Activated CD4-positive, CD25-positive, alpha-beta regulatory T cell treated with anti-CD3 and anti-CD28 coated beads, Interleukin-2, amount 50 U/mL, for 24 hours (primary cell): ENCODE data around the gene IL1R2.

Source experiments
- ATAC-seq, 2 donors: fragments of 150-1000 bp; cut with Tn5 transposase; one replicate each; pipeline ENCODE4 v1.10.0; 2021; ENCODE audit warnings: mild to moderate bottlenecking in 1 of 2, moderate library complexity in 1 of 2

The IL1R2 gene

DNA sequence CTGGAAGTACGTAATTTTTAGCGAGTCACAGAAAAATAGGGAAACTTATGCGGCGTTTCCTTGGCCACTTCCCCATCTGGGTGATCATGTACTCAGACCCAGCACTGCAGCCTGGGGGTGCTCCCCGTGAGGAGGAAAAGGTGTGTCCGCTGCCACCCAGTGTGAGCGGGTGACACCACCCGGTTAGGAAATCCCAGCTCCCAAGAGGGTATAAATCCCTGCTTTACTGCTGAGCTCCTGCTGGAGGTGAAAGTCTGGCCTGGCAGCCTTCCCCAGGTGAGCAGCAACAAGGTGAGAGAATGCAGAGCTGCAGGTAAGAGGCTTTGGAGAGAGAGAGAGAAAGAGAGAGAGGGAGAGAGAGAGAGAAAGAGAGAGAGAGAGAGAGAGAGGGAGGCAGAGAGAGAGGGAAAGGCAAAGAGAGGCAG lies at the start of gene IL1R2:
IL1R2 (plus strand) TSS at position 240 of the 425 bp plus-strand sequence. CDS start 16,616 bp downstream, outside the sequence.
- ATAC-seq: peak in 1 of 2 donors; percentile 11

DNA sequence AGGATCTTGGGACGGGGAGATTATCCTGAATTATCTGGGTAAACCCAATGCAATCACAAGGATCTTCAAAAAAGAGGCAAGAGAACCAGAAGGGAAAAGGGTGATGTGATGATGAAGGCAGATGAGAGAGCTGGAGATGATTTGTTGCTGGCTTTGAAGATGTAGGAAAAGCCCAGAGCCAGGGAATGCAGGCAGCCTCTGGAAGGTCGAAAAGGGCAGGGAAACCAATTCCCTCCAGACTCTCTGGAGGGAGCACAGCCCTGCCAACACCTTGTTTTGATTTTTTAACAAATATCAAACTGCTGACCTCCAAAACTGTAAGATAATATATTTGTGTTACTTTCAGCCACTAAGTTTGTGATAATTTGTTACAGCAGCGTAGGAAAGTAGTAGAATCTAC lies 48.9 kb upstream of the IL1R2 start:
- ATAC-seq: no peak

- ATAC-seq: no peak
These were observed 45.3 kb upstream of the IL1R2 start for GRCh38 chr2:101946372-101947039.

- no peak for ATAC-seq
These were observed 44.4 kb upstream of the IL1R2 start for GRCh38 chr2:101947374-101947773.

DNA sequence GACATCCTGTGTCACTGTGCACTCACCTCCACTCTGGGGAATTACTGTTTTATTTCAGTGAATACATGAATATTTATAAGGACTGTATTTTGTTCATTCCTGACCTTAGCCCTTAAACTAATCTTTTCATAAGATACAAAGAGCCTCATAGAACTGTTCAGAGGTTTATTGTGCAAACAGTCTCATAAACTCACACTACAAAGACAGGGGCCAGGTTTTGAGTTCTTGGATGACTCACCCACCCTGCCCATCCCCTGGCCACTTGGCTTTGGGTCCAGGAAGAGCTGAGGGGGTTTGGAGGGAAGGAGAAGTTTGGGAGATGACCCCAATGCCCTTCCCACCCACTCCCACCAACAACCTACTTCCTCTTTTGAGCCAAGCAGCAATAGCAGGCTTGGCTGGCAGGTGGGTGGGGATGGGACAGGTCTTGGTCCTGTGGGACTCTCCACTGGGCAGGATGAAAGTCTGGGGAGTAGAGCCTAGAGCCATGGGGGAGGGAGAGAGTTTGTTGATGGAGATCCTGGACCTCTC lies 43.1 kb upstream of the IL1R2 start:
- no peak for ATAC-seq

- peak in 1 of 2 donors; percentile 69 for ATAC-seq
These were observed 42.5 kb upstream of the IL1R2 start for GRCh38 chr2:101949304-101949703.

GRCh38 chr2:101951296-101951695 lies 40.5 kb upstream of the IL1R2 start:
- no peak for ATAC-seq

DNA sequence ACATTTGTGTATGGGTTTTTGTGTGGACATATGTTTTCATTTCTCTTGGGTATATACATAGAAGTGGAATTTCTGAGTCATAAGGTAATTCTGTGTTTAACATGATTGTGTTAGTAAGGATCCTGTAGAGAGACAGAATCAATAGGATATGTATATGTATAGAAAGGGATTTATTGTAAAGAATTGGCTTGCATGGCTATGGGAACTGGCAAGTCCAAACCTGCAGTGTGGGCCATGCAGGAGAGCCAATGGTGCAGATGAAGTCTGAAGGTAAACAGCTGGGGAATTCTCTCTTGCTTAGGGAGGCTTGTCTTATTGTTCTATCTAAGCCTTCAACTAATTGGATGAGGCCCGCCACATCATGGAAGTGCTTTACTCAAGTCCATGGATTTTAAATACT lies 39.2 kb upstream of the IL1R2 start:
- ATAC-seq: no peak

- ATAC-seq: no peak
These were observed 35.0 kb upstream of the IL1R2 start for GRCh38 chr2:101956465-101957438.

DNA sequence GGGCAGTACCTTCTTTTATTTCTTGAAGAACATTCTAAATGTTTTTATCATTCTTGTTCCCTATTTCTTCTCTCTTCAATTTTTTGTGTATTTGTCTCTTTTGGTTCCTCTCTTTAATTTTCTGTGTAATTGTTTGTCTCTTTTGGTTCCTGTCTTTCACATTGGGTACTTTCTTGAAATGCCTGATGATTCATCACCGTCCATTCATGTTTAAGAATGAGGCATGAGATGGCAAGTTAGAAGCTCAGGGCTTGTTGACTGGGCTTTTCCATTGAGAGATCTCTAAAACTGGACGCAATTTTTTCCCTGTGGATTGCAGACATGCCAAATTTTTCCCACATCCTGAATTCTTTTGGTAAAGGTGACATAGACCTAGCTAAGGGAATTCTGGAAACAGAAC lies 33.7 kb upstream of the IL1R2 start:
- ATAC-seq: no peak

DNA sequence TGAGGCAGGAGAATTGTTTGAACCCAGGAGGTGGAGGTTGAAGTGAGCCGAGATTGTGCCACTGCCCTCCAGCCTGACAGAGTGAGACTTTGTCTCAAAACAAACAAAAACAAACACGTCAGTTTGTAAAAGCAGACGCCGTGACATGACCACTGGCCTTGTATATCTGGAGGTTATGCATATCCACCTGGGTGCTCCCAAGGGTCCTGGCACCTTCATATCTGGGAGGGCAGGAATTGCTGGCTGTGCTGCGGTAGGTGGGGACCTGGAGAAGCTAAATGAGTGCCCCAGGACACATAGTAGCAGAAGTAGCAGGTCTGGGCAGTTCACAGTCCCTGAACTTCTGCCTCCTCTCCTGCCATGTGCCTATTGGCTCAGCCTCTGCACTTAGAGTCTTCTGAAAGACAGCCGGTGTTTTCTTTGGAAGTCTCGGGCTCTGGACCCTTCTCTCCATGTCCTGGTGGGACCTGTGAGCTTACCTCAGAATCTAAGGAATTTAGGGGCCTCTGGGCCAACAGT lies 30.9 kb upstream of the IL1R2 start:
- ATAC-seq: no peak

DNA sequence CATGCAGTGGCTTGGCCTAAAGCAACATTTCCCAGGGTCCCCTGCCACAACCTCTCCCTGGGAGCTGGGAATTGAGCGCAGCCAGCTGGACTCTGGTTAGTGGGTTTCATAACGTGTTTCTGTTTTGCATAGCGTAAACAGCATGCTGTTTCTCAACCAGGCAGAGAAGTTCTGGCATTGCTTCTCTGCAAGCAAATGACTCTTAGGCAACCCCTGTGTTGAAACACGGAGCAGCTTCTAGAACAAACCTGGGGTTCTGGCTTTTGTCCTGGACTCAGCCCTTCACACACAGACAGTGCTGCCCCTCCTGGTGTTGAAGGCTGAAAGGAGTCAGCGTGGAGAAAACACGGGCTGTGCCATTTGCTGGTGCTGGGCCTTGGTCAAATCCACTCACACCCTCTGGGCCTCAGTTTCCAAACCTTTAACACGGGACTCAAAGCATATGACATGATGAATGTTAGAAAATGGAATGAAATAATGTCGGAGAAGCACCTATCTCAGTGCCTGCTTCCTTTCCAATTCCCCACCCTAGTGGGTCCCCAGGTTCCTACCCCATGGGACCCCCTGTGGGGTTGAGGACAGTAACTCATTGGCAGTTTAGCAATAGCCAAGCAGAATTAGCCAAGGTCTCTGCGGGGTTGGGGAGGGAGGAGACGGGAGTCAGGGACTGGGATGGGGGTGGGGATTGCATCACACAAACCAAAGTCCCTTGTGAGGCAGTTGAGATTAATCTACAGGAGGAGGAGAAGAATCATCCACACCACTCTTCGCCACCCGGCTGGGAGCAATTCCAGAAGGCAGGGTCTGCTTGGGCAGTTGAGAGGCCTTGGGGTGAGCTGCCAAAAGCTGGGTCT lies 30.2 kb upstream of the IL1R2 start:
- ATAC-seq: no peak

DNA sequence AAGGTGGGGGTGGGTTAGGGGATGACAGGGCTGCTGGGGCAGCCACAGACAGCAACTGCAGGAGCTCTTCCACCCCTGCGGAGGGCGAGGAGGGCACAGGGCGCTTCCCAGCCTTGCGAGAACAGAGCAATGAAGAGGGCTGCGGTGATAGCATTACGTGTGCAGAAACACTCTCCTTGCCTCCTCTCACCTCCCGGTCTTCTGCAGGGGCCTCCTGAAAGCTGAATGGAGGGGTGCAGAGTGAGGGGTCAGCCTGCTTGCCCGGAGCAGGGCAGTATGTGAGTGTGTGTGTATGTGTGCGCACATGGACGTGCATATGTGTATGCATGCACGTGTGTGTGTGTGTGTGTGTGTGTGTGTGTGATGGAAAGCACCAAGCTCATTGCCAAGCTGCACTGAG lies 29.5 kb upstream of the IL1R2 start:
- ATAC-seq: peak in 1 of 2 donors; percentile 34

DNA sequence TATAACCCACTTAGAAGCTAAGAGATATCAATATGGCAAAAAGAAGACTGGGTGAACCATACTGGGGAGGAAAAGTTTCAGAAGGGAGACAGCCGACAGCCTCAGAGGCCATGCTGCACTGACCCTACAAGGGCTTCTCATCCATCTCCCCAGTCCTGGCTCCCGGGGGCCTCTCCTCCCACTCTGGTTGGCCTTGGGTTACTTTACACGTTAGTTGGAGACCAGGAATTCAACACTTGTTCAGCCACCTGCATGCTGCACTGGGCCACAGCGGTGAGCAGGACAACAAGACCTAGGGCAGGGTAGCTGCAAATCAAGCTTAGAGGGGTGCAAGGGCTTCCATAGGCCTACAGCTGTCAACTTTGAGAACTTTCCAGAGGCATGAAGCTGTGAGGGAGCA lies 28.6 kb upstream of the IL1R2 start:
- ATAC-seq: no peak

DNA sequence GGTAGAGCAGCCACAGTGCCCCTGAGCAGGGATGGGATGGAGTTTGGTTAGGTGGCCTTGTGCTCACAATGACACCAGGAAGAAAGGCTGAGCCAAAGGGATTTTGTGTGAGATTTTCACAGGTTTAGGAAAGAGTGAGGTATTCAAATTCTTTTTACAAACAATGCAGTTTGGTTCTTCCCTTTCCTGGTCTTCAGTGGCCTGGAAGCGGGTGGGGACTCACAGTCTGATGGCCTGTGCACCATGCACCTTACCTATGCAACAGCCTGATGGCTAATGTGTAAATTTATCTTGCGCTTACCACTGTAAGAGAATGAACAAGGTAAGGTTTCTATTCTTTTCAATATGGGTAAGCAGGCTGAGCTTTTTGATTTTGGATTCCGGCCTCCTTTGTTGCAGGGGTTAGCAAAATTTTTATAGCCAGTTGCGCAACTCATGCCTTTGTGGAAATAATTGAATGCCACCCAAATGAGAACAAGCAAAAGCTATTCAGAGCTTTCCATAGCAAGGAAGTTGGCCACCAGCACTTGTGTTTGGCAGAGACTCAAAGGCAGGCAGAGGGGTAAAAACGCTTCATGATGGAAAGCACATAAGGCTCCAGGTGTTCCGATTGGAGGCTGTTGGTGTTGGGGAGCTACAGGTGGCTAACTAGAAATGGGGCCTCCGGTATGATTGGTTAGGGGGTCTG lies 23.8 kb upstream of the IL1R2 start:
- ATAC-seq: no peak

GRCh38 chr2:101969723-101970122 lies 22.0 kb upstream of the IL1R2 start:
- ATAC-seq: no peak

DNA sequence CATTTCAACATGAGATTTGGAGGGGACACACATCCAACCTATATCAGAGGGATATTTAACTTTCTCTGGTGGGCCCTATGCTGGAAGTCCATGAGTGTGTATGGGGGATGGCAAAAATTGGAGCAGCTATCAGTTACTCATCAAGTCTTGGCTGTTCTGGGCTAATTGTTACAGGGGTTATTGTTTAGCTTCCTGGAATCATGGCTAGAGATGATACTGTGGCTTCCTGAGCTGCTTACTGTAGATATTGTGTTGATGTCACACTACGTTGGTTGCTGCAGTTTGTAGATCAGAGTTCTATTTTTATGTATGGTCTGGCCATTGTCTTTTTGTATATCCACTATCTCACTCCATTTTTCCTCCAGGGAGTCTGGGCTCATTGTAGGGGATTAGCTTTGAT lies 20.9 kb upstream of the IL1R2 start:
- ATAC-seq: no peak

- ATAC-seq: no peak
These were observed 19.9 kb upstream of the IL1R2 start for GRCh38 chr2:101971836-101972235.

DNA sequence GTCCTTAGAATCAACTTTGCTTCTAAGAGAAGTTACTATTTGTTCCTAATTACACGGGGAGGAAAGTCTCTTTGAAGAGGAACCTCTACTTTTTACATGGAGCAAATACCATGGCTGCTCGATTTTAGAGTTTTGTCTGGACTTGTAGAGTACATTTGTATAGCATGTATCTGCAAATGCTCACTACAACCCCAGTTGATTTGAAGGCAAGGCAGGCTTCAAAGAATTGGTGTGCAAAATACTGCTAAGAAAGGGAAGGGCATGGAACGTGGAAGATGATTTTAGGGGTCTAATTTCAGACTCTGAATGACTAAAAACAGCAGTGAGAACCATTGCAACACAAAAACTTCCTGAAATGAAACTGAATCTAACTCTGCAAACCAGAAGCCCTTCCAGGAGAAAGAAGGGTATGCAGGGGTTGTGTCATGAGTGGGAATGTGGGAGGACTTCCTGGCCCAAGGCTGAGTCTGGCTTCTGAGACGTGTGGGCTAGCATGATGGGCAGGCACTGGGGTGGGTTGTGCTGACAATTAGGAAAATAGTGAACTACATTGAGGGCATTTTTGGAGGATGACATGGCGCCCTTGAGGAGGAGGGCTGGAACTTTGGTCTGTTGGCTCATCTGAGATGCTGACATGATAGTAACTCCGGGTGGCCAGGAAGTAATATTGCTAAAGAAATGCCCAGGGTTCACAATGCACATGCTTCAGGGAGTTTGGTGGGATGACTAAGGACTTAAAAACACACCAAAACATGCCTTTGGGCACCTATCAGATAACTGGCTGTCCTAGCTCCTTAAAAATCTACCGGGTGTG lies 18.9 kb upstream of the IL1R2 start:
- ATAC-seq: no peak

DNA sequence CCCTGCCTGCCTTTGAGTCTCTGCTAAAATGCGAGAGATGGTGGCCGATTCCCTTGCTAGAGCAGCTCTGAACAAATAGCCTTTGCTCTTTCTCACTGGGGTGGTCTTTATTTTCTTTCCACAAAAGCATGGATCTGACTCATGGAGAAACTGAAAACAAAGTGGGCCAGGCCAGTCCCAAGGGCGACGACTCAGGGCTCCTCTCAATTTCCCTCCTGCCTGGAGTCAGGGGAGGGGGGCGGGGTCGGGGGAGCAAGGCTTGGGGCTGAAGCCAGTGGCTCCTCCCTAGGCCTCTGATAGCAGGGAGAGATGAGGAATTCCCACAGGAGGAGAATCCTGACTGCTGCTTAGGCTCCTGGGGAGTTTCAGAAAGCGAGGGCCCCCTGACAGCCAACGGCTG lies 17.1 kb upstream of the IL1R2 start:
- ATAC-seq: no peak
